NCI-H510A treated with DMSO at 0.1 percent for 48 hours (cell line): ENCODE data around the gene SLC6A7.
"Not testable (repeated sequence)": the region's sequence is repeated elsewhere in the genome, so short reads cannot be mapped to it uniquely, and the experiment has no call there.

ENCODE experiments used
- DNase-seq: peaks from one replicate; lab custom pipeline; 2025; lab: John Stamatoyannopoulos, UW

The SLC6A7 gene

DNA sequence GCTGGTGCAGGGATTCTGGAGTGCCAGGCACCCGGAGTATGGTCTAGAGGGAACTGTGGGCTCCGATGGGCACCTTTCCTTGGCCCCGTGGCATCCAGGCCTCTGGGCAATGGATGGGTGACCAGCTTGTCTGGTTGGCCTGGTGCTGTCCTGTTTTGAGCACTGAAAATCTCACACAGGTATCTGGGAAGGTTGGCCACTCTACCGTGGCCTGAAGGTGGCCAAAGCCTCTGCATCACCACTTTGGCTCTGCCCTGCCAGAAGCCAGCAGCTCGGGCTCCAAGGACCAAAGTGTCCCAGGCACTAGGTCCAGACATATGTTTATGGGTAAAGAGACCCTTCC lies 28.8 kb downstream of the SLC6A7 start:
- no peak for DNase-seq

DNA sequence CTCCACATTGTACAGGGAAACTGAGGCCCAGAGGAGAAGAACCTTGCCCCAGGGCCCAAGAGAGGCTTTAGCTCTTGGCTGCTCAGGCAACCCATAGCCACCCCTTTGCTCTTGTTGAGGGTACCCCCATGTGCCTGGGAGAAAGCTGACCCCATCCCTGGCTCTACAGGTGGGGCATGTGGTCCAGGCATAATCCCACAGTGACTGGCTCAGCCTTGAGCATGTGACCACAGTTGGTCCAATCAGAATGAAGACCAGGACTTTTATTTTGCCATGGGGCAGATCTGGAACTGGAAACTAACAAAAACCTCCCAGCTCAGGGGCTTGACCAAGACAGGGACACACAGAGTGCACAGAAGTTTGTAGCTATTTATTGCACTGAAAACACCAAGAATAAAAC lies 29.3 kb downstream of the SLC6A7 start:
- DNase-seq: no peak

DNA sequence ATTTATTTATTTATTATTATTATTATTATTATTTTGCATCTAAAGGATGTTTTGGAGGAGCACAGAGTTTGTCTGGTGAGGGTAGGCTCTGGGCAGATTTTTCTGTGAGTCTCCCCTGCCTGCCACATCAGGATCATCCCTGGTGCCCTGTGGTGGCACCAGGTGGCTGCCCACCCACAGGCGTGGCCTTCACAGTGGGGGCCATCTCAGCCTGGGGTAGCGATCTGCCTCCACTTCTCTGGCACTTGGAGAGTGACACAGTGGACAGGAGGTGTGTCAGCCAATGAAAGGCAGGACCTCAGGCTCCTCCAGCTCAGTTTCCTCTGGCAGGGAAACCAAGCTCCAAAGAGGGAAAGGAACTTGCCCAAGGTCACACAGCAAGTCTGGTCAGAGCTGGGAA lies 30.0 kb downstream of the SLC6A7 start:
- DNase-seq: no peak

DNA sequence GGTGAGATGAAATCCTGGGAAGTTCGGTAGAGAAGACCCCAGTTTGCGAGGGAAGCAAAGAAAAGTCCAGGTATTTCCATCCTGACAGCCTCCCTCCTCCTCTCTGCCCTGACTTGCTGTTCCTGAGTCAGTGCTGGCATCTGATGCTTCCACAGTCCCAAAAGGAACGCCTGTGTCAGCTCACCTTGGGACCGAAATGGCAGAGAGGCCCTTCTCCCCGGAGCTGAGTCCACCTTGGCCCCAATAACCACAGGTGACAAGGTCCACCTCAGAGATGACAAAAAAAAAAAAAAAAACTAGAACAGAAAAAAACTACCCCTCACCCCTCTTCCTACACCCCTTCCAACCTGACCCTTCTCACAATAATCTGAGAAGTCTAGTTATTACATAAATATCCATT lies 31.6 kb downstream of the SLC6A7 start:
- DNase-seq: no peak

DNA sequence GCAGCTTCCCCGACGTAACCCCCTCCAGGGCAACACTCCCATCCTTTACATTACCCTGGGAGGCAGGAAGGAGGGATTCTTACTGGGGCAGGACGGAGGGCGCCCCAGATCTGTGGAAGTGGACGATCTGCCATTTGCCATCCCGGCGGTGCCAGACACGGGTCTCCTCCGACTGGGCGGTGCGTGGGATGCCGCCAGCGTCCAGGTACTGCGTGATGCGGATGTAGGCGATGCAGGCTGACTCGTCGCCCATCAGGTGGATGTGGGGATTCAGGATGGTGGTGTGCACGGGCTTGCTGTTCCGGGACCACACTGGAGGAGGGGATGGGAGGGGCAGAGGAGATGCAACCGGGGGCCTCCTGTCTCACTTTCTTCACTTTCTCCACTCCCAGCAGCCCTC lies 33.0 kb downstream of the SLC6A7 start:
- DNase-seq: no peak

DNA sequence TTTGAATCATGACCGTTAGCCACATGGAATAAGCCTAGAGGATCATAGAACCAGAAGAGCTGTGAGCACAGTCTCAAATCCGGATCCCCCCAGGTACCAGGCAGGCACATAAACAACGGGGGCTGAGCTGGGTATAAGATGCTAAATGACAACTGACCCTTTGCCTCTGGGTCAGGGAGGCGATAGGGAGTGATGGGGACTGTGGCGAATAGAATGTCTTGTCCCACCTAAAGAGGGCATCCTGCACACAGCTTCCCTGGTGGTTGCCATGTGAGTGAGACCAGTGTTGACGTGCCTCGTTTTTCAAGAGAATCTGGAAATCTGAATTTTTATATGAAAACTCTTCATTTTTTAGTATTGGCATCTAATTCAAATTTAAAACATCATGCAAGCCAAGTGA lies 33.6 kb downstream of the SLC6A7 start:
- no peak for DNase-seq

DNA sequence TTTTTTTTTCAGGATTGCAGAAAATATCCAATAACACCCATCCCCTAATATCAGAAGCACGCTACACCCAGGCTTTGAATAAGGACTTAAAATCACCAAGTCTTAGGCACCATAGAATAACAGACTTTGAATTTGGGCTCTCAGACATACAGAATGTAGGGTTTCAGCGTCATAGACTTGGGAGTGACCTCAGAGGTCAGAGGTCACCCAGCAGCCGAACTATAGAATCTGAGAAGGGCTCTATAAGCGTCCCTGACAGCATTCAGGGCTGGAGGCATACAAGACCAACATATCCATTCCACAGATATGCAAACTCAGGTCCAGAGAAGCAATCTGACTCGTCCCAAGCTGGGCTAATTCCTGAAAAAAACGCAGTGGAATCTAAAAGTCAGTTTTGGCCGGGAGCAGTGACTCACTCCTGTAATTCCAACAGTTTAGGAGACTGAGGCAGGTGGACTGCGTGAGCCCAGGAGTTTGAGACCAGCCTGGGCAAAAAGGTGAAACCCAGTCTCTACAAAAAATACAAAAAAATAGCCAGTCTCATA lies 34.7 kb downstream of the SLC6A7 start:
- DNase-seq: no peak

DNA sequence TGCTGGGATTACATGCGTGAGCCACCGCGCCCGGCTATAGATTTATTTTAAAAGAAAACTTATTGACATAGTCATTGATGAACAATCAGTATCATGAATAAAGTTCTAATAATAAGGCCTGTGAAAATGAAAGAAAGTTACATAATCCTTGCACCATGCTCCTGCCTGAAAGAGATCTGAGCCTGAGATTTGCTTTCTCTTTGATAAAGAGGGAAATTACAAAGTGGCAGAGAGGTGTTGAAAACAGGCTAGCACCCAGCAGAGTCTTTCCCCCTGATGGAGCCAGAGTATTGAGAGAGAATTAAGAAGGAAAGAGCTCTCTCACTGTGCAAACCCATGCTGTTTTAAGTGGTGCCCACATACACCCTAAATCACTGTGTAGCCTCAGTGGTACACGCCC lies 37.2 kb downstream of the SLC6A7 start:
- DNase-seq: no peak

DNA sequence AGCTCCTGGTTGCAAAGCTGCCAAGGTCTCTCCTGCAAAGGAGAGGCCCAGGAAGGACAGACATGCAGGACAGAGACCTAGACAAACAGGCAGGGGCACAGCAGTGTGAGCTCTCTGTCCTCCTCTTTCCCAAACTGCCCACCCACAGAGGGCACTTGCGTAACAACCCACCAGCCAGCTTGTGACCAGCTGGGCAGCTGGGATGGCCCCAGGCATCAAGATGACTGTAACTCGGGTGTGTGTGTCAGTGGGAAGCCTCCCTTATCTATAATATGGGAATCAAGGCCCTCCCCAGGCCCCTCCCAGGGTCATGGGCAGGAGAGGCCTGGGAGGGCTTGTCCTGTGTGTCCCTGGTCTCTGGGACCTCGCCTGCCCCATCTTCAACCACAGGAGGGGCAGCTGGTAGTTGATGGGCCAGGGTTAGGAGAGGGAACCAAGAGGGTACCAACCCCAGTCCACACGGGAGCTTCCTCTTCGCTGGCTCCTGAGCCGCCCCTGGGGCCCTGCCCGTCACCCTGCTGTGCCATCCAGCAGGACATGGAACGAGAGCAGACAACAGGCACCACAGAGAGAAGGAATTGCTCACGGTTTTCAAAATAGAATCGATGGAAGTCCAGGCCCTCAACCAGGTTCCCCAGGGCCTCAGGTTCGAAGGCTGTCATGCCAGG lies 37.9 kb downstream of the SLC6A7 start:
- no peak for DNase-seq

DNA sequence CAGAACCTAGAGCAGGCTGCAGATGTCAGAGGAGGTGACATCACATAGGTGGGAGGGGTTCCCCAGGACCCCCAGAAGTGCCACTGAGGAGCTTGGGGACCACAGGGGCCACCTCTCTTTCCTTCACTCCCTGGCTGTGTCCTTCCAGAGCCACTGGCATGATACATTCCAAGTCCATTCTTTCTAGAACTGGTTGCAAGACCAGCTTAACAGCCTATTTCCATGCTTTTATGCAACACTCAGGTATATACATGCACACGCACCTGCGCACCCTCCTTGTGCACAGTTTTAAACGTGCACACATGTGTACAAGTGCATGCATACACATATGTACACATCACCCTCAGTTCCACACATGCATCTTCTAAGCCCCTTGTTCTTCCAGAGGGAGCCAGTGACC lies 39.7 kb downstream of the SLC6A7 start:
- no peak for DNase-seq

DNA sequence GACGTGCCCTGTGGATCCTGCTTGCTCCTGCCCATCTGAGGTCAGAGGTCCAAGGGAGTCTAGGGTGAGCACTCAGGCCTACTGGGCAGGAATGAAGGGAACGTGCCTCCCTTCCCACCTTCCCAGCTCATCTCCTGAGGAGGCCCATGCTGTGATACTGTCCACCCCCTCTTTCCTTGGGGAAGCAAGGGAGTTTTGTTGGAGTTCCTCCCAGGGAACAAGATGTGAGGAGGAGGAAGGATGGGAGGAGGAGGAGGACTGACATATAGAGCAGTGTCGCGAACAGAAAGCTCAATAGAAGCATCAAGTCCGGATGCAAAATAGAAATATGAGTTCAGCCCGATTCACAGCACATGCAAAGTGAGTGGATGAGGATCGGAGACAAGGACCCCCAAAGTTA lies 41.0 kb downstream of the SLC6A7 start:
- DNase-seq: no peak

DNA sequence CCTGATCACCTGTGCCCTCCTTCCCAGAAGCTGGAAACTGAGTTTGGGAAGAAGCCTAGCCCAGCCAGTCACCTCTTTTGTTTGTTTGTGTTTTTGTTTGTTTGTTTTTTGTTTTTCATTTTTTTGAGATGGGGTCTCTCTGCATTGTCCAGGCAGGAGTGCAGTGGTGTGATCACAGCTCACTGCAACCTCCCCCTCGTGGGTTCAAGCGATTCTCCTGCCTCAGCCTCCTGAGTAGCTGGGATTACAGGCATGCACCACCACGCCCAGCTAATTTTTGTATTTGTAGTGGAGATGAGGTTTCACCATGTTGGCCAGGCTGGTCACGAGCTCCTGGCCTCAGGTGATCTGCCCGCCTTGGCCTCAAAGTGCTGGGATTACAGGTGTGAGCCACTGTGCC lies 43.8 kb downstream of the SLC6A7 start:
- DNase-seq: not testable (repeated sequence)

DNA sequence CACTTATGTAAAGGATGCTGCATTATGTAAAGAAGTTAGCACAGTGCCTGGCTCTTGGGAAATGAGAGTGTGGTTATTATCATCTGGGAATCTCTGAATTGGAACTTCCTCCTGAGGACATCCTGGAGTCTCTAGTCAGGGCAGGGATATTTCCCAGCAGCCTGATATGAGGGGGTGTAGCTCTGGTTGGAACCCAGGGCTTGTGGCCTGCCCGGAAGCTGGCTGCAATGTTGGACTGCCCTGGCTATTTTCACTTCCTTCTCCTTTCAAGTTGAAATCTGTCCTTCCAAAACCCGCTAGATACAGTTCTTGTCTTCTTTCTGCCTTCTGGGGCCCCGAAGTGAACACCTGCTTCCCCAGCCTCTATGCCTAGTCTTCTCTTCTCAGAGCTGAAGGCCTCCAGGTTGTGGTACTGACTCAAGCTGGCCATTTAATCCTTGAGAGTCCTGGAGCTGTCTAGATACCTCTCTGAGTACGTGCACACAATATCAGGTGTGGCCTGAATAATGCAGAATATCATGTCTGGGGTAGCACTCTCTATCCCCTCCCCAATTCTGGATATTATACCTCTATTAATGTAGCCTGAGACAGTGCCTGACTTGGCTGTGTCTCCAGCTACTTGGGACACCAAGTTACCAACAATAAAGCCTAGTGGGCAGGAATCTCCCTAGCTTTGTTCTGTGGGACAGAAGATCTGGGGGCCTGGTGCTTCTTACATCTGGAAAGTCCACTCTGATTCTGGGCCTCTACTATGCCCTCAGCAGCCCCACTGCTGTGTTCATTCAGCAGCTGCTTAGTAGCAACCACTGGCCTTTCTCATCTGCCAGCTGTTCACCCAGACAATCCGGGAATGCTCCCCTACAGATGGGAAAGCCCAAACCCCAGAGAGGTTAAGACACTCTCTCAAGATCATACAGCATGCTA lies 45.0 kb downstream of the SLC6A7 start:
- DNase-seq: no peak

DNA sequence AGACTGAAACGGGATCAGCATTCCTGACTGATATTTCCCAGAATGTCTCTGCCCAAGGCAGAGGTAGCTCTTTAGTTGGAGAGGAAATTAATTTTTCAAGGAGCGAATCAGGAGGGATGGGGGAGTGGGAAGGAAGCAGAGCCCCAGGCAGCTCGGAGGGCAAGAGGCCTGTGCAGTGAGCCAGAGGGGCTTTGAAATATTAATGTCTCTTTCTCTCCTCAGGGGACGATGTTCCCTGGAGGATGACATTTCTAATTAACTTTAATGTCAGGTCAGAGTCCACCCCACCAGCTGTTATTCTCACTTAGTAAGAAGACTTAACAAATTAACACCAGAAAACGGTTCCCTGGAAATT lies 45.6 kb downstream of the SLC6A7 start:
- DNase-seq: no peak

DNA sequence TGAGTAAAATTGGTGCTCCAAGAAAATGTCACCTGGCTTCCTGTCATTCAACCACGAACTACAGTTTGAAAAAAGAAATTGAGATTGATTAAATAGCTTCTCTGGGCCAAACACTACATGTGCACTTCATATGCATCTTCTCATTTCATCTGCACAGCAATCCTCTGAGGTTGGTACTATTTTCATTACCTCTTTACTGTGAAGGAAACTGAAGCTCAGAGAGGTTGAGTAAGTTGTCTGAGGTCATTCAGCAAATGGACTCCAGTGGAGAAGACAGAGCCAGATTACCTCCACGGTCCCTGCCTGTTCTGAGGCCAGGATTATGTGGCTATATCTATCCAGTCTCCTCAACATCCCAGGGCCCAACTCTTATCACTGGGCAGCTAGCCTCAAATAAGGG lies 46.5 kb downstream of the SLC6A7 start:
- DNase-seq: no peak

DNA sequence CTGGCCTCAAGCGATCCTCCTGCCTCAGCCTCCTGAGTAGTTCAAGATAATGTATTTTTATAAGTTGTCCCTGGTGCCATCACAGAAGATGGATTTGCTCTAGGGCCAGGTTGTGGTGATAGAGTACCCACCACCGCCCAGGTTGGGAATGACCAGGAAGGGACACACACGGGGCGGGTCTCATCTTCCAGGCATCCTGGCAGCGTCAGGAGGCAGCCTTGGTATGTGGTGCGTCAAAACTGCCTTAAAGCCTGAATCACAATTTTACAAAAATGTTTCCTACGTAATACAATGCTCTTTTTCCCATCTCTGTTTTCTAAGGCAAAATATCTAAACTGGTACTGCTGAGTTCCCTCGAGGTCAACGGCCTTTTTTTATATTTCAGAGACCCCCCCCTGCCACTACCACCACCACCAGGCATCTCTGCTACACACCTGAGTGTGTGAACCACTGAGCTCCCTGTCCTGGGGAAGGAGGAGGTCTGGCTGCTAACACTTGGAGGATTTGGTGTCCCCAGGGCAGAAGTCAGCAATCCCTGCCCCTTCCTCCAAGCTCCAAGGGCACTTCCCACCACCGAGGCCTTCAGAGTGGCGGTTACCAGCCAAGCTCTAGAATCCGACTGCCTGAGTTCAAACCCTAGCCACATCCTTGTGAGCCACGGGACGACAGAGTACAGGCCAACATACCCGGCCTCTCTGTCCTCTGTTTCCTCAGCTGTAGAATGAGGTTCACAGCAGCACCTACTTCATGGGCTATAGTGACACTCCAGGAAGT lies 47.3 kb downstream of the SLC6A7 start:
- no peak for DNase-seq

DNA sequence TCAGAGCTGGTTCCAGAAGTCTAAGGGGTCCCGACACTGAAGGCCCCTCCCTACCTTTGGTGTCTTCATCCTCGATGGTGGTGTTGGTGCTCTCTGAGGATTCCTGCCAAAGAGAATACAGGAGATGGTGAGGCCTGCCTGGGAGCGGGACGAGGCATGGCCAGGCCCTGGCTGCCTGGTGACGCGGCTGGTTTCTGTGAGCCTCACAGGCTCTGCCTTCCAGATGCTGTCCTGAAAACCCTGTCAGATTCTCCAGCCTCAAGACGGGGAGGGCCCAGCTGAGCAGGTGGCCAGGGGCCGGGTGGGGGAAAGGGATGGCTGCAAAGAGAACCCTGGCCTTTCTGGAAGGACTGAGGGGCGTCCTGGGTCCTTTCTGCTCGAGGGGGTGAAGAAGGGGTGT lies 48.8 kb downstream of the SLC6A7 start:
- no peak for DNase-seq

DNA sequence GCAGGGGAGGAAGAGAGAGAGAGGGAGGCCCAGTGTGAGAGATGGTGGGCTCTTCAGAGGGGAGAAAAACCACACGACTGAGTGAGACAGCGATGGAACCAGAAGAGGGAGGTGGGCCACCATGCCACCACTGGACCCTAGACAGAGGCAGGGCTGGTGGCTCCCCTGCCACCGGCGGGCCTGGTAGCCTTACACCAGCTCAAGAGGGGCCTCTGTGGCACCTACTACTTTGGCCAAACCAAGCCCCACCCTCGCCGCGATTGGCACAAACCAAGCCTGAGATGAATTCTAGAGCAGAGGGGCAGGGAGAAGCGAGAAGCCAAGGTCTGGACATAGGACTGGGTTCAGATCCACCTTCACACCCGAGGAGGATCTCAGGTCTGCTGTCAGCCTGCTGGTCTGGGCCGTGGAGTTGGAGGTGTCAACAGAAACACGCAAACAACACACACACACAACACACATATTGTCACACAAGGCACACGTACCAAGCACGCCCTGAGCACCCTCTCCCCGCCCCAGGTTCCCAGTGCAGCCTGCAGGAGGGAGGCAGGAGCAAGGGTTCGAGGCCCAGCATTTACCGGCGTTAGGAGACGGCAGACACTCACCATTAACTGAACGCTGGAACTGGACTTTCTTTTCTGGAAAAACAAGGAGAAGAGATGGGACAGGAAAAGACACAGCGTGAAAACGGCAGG lies 49.4 kb downstream of the SLC6A7 start:
- no peak for DNase-seq

DNA sequence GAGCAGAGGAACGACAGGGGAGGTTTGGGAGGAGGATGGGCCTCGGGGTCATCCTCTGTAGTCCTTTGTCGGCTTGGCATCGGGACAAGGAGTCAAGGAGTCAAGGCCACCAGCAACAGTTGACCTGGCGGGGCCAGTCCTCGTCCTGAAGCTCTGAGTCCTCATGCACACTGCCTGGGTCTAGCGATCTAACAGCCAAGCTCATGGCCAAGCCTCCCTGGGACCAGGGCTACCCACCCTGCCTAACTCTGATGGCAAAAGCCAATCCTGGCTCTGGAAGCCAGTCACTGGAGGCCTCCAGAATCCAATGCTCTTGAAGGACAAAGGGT lies 49.9 kb downstream of the SLC6A7 start:
- DNase-seq: no peak

DNA sequence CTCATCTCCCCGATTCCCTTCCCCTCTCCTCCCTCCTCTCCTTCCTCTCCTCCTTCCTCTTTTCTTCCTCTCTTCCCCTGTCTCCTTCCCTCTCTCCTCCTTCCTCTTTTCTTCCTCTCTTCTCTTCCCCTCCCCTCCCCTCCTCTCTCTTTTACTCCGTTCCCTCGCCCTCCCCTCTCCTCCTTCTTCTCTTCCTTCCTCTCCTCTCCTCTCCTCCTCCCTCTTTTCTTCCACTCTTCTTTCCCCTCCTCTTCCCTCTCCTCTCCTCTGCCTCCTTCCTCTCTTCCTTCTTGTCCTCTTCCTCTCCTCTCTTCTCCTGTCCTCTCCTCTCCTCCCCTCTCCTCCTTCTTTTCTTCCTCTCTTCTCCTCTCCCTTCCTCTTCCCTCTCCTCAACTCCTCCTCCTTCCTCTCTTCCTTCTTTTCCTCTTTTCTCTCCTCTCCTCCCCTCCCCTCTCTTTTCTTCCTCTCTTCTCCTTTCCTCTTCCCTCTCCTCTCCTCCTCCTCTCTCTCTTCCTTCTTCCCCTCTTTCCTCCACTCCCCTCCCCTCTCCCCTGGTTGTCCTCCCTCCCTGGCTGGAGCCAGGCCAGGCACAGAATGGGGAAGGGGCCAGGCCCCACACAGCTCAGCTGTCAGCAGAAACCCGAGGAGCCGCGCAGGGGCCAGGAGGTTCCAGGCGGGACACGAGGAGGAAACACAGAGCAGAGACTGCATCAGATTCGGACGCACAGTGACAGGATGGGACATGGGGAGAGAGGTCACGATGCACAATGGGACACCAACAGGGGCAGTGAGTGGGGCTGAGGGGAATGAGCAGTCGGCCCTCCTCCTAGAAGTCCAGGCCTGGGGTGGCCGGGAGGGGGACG lies 51.7 kb downstream of the SLC6A7 start:
- no peak for DNase-seq

DNA sequence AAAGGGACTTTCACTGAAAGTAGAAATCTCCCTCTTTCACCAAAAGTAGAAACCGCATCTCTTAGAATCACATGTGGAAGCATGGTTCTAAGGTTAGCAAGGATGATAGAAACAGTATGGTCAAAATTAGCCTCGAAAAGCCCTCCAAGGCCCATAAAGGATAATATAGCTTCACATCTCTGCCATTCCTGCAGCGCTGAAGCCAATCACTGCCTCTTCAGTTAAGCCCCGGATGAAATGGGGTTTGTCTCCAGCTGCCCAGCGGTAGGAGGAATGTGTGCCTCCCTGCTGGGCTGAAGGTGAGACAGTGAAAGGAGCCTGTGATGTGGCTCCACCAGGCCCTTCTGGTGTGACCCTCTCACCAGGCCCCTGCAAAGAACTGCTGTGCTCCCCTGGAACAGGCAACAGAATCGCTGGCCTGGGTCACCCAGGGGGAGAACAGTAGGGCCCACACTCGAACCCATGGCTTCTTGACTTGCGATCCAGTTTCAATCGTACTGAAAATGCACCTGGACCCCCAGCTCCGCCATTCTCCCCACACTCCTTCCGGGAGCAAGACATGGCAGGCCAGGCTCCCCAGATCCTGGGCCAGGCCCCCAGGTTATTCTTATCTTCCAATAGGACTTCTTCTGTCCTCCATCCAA lies 52.5 kb downstream of the SLC6A7 start:
- DNase-seq: no peak
